Measurements from ENCODE around the gene IFT122.
A peak's percentile ranks its signal among the peaks of the same experiment; 100 is the strongest.

IFT122 gene

DNA sequence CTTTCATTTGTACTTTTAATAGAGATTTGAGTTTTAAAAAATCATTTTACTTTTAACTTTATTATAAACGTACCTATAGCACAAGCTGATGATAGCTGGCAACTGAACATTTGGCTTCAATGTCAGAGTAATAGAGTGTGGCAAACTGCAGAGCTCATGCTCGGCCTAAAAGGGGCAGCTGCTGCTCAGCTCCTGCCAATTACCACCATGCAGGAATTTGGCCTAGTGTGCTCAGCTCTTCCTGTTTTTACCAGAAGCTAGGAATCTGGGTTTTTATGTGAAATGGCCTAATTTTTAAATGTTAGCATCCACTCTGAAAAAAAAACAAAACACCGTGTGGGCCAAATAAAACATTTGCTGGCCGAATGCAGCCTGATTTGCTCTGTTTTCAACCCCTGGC lies 1.8 kb downstream of the IFT122 start:
- DNase-seq: no peak

DNA sequence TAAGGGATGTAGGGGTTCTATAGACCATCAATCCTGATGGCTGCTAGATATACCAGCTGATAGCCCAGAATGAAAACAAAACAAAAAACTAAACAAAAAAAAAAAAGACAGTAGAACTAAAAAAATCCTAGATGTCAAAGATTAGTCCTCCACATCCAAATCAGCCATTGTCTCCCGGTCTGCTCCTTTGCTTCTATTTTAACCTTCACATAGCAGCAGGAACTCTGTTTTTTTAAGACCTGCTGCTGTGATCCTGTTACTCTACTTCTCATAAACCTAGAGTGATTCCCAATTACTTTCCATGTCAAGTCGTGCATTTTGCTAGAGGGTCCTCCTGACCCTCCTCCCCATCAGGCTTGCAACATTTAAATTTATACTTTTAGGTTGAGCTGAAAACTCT lies 2.5 kb downstream of the IFT122 start:
- no peak for DNase-seq

DNA sequence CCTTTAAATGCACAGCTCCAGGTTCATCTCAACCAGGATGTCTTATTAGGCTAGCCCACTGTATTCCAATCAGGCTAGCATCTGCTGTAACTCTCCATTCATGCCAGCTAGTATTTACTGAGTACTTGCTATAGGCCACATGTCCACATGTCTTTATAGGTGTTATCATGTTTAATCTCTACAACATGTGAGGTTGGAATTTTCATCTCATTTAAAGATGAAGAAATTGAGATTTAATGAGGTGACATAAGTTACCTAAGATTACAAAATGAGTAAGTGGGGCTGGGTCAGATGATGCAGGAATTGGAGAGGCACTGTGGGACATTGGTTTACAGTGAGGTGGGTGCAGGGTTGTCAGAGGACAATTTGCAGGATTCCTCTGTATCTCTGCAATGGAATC lies 2.9 kb downstream of the IFT122 start:
- DNase-seq: no peak

DNA sequence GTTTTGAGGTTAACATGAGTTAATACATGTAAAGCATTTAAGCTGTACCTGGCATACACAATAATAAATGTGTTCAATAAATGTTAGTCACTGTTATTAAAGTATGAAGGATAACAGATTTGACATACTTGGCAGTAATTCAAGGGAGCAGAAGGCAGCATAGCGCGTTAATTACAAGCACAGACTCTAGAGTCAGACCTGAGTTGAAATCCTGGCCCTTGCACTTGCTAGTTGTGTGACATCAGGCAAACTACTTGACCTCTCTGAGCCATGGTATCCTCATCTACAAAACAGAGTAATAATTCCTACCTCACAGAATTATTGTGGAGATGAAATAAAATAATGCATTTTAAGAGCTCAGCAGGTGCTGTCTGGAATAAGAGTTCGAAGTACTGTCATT lies 5.4 kb downstream of the IFT122 start:
- peak; percentile 50 for DNase-seq

DNA sequence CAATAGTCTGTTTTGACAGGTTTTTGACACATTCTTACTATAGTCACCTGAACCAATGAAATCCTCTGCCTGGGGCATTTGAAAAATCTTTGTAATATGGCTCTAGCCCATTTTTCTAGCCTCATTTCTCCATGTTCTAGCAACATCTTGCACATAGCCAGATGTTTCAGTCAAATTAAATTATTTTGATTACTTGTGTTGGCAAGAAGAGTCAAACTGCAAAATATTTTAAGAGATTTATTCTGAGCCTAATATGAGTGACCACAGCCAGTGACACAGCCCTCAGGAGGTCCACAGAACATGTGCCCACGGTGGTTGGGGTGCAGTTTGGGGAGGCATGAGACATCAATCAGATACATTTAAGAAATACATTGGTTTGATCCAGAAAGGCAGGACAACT lies 6.9 kb downstream of the IFT122 start:
- DNase-seq: no peak

DNA sequence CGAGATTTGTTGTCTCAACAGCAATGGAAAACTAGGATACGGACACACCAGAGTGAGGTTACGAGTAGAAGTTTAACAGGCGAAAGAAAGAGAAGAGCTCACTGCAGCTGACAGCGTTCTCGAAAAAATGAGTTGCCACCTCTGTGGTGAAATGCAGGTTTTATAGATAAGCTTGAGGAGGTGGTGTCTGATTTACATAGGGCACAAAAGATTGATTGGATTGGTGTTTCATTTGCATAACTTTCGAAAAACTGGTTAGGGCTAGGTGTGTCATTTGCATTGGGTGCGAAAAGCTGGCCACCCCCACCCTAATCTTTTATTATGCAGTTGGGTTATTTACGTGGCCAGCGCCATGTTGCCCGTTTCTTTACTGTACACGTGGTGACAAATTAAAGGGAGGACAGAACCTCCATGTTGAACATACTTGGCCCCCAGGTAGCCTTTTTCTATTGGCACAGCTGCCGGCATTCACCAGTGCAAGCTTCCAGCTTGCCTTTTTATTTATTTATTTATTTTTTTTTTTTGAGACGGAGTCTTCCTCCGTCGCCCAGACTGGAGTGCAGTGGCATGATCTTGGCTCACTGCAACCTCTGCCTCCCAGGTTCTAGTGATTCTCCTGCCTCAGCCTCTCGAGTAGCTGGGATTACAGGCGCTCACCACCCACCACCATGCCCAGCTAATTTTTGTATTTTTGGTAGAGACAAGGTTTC lies 8.3 kb downstream of the IFT122 start:
- no peak for DNase-seq

DNA sequence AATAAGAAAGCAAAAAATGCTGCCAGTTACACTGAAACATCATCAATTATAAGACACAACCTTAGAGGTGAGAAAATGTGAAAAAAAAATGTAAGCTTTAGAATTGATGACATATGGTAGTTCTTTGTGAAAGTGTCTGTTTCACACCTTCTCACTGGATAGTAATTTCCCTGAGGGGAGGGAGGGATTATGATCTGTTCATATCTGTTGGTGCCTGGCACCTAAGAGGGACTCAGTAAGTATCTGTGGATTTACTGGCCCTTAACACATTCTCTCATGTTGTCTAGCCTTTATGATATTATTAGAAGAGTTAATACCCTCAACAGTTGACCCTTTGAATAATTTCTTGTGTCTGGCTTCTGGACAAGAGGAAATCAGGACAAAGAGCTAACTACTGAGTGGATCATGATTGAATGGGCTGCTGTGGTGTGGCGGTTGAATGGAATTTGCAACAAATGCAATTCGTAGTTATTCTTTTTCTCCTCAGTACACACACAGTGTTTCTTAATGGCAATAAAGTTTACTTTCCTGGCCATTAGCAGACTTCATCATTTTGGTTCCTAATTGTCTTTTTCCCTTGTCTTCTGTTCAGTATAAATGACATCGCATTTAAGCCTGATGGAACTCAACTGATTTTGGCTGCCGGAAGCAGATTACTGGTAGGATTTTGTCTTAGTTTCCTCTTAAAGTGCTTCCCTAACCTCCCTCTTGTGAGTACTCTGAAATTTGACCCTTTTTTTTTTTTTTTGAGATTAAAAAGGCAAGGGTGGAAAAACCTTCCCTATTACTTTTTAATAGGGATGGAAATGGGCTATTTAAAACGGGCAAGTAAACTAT lies 9.5 kb downstream of the IFT122 start:
- DNase-seq: peak; percentile 11

DNA sequence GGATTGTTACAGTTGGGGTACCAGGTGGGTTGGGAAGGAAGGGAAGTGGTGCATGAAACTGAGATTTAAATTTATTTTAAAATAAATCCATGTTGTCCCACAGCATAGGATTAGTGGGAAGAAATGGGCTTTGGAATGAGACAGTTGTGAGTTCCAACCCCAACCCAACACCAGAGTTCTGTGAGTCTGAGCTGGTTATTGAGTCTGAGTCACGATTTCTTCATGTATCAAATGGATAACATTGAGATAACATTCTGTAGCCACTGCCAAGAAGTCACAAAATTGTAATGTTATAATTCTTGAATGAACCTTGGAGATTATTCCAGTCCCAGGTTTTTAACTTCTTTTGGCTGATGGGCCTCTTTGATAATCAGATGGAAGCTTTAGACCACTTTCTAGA lies 13.7 kb downstream of the IFT122 start:
- DNase-seq: no peak

DNA sequence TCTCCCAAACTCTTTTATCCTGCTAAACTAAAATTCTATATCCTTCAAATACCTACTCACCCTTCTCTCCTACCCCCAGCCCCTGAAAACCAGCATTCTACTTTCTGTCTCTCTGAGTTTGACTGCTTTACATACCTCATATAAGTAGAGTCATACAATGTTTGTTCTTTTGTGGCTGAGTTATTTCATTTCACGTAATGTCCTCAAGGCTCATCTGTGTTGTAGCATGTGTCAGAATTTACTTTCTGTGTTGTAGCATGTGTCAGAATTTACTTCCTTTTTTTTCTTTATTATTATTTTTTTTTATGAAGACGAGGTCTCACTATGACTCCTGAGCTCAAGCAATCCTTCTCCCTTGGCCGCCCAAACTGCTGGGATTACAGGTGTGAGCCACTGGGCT lies 20.1 kb downstream of the IFT122 start:
- DNase-seq: no peak

DNA sequence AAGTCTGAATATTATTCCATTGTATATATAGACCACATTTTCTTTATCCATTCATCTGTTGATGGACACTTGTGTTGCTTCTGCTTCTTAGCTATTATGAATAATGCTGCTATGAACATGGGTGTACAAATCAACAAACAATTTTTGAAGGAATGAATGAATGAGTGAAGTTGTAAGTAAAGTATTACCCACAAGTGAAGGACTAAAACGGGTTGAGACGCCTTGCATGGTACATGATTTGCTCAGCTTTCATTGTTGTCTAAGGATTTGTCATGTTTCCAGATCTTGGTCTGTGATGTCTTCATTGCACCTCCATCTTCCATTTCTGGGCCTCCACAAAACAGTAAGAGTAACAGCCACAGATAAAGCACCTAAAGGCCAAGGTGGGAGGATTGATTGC lies 20.5 kb downstream of the IFT122 start:
- no peak for DNase-seq

DNA sequence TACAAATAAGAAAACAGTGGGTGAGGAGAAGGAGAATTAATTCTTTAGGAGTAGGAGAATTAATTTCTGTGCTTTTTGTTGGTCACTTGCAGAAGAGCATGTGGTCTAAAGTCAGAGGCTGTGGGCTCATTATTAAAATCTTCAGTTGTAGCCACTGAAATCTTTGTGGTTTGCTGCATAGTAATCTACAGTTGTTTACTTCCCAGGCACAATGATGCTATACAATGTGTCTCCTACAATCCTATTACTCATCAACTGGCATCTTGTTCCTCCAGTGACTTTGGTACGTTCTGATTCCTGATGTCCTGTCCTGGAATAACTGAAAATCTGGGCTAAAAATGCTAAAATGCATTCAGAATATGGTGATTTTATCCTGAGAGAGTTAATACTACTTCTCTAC lies 21.0 kb downstream of the IFT122 start:
- DNase-seq: no peak

DNA sequence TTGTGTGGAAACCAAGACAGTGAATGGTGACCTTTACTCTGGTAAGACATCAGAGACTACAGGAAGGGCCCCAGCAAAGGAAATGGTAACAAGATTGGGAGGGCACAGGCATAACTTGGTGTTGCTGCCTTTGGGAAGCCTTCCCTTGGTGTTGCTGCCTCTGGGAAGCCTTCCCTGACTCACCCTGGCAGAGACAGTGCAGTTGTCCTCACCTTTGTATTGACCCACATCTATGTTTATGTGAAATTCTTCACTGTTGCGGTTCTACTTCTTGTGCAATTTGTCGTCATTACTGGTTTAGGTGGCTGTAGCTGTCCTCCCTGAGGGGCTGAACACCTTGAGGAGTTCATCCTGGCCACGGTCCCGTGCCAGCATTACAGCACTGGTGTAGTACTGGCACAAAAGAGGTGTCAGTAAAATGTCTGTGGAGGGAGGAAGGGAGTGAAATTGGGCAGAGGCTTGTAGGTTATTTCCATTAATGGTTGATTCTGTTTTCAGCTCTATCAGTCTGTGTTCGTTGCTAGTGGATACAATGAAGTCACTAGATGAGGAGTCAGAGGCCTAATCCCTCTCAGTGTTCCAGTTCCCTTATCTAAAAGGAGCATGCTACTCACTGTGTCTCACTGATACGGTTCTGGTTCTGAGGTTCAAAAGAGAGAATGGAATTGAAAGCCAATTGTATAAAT lies 21.6 kb downstream of the IFT122 start:
- no peak for DNase-seq

DNA sequence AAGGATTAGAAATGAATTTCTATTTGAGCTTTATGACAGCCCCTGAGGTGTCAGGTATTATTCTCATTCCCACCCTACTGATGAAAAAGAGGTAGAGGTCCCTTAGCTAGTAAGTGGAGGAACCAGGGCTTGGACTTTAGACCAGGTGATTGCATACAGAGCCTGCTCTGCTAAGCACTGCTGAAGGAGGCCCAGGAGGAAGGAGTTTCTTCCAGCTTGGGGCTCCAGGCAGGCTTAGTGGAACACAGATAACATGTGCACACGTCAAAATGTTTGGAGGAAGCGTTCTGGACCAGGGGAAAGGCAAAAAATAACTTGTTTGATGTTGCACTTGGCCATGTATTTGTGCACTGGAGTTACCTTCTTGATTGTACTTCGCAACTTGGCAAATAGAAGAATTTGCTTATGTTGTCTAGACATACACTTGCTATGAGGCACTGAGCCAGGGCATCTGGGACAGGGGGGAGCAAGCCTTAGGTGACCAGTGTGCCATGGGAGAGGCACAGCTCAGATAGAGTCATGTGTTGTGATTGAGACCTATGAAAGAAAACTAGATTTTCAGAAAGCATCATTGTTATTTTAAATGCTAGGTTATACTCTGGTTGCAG lies 22.4 kb downstream of the IFT122 start:
- DNase-seq: no peak

DNA sequence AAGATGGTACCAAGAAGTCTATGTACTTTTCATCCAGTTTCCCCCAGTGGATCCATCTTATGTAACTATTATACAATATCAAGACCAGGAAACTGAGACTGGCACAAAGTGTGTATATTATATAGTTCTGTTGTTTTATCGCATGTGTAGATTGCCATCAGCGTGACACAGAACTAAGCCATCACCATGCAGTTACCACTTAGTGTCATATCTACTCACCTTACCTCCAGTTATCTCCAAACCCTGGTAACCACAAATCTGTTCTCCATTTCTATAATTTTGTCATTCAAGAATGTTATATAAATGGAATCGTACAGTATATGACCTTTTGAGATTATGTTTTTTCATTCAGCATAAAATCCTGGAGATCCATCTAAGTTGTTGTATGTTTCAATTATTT lies 23.1 kb downstream of the IFT122 start:
- no peak for DNase-seq

DNA sequence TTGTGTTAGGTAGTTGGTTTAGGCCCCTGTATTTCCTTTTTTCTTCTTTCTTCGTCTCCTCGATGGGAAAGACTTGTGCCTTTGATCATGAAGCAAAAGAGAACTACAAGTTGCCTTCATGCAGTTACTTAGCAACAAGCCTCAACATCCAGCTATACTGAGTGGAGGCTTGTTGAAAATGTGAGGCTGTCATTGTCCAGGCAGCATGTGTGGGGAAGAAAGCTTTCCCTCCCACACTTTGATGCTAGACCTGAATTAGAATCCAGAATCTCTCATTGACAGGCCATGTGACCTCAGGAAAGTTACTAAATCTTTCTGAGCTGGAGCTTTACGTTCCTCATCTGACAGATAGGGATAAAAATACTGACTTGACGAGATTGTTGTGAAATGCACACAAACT lies 23.7 kb downstream of the IFT122 start:
- DNase-seq: no peak

DNA sequence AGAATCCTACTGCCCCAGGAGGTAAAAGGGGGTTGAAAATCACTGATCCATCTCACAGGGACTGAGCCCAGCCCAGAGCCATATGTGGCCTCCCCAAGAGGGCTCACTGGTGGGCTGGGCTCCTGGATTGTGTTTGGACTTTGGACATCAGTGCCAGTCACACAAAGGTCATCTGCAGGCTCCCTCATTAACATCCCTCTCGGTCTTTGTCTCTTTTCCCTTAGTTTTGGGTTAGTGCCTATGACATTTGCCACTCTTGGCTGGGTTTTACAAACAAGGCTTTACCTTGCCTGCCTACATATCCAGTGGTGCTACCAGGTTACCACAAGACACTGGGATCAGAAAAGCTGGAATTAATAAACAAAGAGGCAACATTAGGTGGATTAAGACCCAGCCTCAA lies 27.9 kb downstream of the IFT122 start:
- DNase-seq: no peak

DNA sequence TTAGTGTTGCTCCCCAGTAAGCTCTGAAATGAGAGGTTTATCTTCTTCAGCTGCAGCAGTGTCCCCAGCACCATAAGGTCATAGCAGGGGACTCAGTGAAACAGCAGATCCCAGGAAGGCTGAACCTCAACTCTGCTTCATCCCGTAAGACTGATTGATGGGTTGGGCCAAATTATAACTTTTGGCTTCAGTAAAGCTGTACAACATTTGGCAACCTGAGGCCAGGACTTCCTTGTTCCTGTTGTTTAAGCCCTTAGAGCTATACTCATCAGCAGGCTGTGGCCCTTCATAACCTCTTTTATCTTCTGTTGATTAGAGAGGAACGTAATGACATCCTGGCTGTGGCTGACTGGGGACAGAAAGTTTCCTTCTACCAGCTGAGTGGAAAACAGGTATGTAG lies 29.0 kb downstream of the IFT122 start:
- no peak for DNase-seq

DNA sequence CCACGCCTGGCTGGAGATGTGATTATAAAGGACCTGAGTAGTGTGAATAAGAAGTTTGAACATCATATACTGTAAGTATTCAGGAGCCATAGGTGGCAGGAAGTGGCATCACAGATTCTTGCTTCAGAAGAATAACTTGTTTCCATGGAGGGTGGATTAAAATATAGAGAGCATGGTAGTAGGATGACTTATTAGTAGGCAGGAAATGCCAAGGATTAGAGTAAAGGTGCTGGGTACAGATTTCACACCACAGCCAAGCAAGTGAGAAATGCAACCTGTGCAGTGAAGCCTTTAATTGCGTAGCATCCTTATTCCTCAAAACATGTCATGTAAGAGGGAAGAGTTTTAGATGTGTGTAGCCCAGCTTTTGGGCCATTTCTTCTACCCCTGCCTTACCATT lies 30.8 kb downstream of the IFT122 start:
- no peak for DNase-seq

DNA sequence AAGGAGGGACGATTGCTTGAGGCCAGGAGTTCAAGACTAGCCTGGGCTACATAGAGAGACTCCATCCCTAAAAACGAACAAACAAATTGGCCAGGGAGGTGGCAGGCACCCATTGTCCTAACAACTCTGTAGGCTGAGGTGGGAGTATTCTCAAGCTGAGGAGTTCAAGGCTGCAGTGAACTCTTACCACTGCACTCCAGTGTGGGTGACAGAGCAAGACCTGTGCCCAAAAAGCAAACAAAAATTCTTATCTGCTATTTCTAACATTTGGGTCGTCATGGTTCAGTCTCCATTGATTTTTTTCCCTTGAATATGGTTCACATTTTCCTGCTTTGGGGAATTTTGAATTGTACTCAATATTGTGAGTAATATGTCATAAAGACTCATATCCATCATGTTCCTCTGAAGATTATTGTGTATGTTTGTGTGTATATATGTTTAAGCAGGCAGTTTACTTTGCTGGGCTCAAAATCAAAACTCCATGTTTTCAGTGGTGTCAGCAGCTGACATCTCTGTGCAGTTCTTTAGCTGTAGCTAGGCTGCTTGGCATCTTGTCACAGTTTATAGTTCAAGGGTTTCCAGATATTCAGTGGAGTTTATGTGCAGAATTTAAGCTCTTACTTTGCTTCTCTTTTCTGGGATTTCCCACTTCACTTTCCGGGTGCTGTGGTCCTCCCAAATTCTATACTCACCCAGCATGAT lies 33.2 kb downstream of the IFT122 start:
- no peak for DNase-seq

DNA sequence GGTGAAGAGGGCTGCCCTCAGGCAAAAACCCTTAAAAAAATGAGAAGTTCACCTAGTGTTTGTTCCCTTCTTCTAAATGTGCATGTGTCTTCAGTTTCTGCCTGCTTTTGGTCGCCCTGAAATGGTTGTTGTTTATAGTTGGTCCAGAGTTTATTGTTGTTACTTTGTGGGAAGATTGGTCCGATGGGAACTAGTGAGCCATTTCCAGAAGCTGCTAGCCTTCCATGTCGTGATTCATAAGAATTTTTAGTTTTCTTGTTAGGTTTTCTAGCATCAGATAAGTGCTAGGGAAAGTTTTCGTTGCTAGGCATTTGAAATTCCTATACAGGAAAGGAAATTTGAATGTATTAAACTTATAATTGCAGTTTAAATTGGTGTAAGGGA lies 33.7 kb downstream of the IFT122 start:
- DNase-seq: no peak

DNA sequence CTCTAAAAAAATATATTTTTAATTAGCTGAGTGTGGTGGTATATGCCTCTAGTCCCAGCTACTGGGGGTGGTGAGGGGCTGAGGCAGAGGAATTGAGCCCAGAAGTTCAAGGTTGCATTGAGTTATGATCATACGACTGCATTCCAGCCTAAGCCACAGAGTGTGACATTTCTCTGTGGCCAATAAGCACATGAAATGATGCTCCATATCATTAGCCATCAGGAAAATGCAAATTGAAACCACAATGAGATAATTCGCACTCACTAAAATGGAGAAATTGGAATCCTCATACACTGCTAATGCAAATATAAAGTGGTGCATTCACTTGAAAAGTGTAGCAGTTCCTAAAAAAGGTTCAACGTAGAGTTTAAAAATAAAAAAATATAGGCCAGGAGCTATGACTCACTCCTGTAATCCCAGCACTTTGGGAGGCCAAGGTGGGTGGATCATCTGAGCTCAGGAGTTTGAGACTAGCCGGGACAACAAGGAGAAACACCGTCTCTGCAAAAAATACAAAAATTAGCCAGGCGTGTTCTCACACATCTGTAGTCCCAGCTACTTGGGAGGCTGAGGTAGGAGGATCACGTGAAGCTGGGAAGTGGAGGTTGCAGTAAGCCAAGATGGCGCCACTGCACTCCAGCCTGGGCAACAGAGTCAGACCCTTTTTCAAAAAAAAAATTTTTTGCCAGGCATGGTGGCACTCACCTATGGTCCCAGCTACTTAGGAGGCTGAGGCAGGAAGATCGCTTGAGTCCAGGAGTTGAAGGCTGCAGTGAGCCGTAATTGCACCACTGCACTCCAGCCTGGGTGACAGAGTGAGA lies 35.2 kb downstream of the IFT122 start:
- DNase-seq: no peak

DNA sequence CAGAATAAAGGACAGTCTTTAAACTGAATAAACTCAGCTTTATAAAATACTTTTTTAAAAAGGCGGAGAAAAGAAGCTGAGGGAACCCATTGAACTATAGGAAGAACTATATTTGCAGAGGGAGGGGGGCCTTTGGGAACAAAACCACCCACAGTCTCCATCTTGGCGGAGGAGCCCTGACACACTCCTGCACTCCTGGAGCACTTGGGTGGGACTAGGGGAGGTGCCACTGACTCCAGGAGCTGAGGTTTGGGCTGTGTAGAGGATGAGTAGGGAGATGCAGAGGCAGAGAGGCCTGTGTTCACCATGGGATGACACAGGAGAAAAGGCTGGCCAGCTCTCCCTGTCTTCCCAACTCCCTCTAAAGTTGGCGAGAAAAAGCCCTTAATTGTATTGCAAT lies 35.8 kb downstream of the IFT122 start:
- DNase-seq: no peak
